Islet of Langerhans (tissue), 1 donor: ENCODE data around the gene FANCM.
"Not testable (repeated sequence)": the region's sequence is repeated elsewhere in the genome, so short reads cannot be mapped to it uniquely, and the experiment has no call there.

ENCODE experiments used
- FAIRE-seq: peaks from one replicate; lab custom pipeline; 2011; peaks lifted over from hg19 to GRCh38; lab: Jason Lieb, UNC

Gene FANCM

DNA sequence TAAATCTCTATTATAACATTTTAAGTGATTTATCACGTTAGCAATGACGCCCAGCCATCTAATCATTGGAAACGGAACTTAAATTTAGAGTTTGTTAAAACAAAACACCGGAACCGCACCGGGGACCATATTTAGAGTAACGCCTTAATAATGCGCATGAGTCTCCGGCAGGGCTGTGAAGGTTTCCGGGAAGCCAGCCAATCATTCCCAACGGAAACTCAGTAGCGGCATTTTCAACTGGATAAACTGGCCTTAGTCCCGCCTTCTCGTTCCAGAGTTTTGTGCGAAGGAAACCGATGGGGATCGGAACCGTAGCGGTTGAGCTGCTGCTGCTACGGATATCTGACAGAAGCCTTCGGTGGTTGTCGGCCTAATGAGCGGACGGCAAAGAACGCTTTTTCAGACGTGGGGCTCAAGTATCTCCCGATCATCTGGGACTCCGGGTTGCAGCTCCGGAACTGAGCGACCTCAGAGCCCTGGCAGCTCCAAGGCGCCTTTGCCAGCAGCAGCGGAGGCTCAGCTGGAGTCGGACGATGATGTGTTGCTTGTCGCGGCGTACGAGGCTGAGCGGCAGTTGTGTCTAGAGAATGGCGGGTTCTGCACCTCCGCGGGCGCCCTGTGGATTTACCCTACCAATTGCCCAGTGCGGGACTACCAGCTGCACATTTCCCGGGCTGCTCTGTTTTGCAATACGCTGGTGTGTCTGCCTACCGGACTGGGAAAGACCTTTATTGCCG, at the start of gene FANCM:
FANCM (plus strand) TSS at position 272 of the 737 bp plus-strand sequence; CDS start at position 374, 102 bp downstream.
- peak; percentile 96 for FAIRE-seq

- FAIRE-seq = peak; percentile 24
Measured at GRCh38 chr14:45089813-45090212, 45.9 kb upstream of the FANCM start.

DNA sequence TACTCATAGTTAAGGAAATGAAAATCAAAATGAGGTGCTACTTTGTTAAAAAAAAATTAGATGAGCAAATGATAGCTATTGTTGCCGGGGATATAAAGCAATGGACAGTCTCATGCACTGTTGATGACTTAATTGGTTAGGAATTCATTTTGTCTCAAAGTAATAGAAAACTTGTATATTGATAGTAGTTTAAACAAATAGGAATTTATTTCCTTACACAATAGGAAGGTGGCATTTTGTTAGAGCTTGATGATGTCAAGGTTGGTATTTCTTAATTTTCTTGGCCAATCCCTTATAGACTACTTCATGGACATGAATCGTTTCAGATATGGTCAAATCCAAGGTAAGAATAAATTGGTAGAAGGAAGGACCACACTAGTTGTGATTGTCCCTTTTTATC, 44.0 kb upstream of the FANCM start:
- peak; percentile 76 for FAIRE-seq

DNA sequence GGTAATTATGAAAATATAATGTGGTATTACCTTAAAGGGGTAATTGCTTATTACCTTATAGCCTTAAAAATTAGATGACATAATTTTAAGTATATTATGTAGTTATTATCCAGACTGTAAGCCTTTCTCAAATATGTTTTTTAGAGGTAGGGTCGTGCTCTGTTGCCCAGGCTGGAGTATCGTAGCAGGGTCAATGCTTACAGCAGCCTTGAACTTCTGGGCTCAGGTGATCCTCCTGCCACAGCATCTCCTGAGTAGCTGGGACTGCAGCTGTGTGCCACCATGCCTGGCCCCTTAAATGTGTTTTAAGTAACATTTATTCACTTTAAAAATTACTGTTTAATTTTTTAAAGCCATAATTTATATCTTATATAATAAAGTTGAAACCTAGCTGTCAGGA, 41.5 kb upstream of the FANCM start:
- peak; percentile 53 for FAIRE-seq

DNA sequence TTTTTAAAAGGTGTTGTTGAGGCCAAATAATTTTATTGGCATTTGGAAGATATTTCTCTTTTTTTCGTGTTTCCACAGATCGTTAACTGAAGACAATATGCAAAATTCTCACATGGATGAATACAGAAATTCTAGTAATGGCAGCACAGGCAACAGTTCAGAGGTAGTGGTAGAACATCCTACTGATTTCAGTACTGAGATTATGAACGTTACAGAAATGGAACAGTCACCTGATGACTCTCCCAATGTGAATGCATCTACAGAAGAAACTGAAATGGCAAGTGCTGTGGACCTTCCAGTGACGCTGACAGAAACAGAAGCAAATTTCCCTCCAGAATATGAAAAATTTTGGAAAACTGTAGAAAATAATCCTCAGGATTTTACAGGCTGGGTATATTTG, 40.6 kb upstream of the FANCM start:
- FAIRE-seq = no peak

DNA sequence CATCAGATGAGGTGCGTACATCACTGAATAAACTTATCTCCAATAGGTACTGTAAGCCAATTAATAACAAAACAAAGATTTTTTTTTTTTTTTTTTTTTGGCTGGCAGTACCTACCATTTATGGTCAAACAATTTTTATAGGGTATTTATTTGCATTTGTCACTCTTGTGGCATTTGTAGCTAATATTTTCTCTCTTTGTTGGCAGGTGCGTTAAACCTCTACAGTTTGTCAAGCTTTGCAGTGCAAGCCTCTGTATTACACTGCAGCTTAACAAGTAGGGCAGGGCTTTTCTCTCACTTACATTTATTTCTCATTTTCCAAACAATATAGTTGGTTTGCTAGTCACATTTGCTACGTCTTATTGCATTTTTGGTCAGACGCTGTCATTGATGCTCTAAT, 39.5 kb upstream of the FANCM start:
- no peak for FAIRE-seq

DNA sequence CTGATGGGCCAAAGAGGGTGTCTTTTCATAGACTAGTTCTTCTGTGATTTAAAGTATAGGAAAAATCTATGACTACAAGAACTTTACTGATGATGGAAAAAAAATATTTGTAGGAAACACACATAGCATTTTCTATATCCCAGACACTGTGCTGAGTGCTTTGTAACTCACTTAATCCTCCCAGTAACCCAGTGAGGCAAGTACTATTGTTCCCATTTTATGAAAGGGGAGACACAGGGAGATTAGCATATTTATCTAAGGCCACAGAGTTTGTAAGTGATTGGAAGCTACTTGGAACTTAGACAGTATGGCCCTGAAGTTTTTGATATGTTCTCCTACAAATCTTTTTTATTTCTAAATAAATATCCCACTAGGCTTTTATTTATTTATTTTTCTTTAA, 31.9 kb upstream of the FANCM start:
- no peak for FAIRE-seq

DNA sequence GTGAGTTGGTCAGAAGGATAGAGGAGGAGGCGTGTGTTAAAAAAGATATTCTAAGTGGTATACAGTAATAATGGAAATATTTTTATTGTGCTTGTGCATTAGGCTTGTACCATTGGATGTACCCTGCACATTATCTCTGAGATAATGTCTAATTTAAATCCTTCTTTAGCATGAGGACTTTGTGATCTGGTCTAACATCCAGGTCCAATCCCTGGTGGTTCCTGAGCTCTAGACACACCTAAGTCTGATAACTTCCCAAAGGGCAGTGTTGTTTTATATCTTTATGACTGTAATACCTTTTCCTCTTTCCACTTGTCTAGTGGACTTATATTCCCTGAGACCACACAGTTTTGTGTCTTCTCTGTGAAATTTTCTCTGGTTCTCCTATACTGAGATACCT, 31.2 kb upstream of the FANCM start:
- no peak for FAIRE-seq

- FAIRE-seq = peak; percentile 97
Measured at GRCh38 chr14:45112896-45113781, 22.6 kb upstream of the FANCM start.

GRCh38 chr14:45114327-45114726, 21.4 kb upstream of the FANCM start:
- peak; percentile 88 for FAIRE-seq

- no peak for FAIRE-seq
Measured at GRCh38 chr14:45118594-45118993, 17.1 kb upstream of the FANCM start.

DNA sequence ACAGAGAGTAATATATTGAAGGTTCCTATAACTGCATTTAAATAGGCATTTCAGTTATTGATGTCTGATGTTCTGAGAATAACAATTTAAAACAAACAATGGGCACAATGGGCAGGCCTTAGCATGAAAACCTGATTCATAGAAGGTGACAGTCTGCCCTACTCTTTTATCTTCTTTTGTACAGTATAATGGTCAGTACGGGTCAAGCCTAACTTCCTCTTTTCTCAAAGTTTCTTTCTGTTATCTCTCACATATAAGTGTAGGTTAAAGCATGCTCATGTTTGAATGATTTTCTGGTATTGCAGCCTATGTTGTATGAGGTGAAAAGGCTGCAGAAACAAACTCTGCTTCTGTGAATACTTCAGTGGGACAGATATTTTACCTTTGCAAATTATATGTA, 15.6 kb upstream of the FANCM start:
- no peak for FAIRE-seq

GRCh38 chr14:45123271-45123670, 12.5 kb upstream of the FANCM start:
- no peak for FAIRE-seq

- FAIRE-seq = no peak
Measured at GRCh38 chr14:45125754-45126153, 10.0 kb upstream of the FANCM start.

- no peak for FAIRE-seq
Measured at GRCh38 chr14:45128963-45129629, 6.6 kb upstream of the FANCM start.

DNA sequence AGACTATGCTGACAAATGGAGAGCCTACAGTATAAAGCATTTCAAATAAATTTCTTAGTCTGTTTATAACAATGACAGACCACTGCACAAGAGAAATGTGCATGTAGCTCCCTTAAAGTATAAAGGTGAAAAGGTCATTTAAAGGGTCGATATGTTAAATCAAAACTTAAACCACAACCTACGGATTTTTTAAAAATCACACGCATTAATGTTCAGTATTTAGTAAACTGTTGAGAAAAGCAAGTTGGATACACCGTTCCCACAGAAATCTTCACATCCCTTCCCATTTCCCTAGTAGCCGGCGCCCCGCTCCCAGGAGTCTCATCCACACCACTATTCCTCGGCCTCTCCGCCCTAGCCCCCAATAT, 2.1 kb upstream of the FANCM start:
- no peak for FAIRE-seq

DNA sequence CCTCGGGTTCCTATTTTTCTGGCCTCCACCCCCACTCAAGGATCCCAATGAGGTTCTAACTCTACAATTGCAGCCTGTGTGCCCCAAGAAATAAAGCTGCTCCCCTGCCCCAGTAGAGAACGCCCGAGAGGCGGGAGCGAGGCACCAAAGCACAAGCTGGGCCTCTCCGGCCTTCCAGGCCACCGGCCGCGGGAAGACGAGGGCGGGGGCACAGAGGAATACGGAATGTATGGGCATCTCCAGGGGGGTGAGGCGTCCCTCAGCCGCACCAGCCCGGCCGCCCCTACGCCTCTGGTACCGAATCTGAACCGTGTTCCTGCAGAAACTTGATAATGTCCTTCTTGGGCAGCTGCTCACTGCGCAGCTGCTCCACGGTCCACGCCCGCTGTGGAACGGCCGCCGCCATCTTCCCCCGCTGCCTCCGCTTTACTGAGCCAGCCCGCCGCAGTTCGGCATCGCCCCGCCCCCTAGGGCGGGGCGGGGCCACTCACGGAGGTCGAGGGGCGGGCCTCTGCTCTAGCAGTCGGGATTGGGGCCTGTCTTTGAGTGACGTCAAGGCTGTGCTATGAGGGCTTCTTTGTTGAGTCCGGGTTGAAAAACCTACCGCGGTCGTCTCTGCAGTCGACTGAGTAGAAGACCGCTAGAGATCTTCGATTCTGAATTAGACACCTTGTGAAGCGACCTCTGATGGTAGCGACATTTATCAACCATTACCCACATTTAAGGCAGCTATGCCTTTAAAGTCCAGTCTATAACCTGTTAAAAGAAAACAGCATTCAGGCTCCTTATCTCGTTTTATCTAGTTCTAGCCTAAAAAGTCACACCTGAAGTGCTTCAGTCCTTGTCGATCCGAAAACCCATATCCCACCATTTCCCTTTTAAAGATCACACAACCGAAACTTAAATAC, 1.4 kb upstream of the FANCM start, which contains the start of gene FKBP3:
FKBP3 (minus strand) TSS at position 431 of the 908 bp plus-strand sequence; CDS start at position 406, 25 bp downstream.
- peak; percentile 95 for FAIRE-seq

GRCh38 chr14:45135156-45135555, 574 bp upstream of the FANCM start:
- FAIRE-seq = peak; percentile 74

GRCh38 chr14:45136399-45136798, 669 bp downstream of the FANCM start:
- no peak for FAIRE-seq

DNA sequence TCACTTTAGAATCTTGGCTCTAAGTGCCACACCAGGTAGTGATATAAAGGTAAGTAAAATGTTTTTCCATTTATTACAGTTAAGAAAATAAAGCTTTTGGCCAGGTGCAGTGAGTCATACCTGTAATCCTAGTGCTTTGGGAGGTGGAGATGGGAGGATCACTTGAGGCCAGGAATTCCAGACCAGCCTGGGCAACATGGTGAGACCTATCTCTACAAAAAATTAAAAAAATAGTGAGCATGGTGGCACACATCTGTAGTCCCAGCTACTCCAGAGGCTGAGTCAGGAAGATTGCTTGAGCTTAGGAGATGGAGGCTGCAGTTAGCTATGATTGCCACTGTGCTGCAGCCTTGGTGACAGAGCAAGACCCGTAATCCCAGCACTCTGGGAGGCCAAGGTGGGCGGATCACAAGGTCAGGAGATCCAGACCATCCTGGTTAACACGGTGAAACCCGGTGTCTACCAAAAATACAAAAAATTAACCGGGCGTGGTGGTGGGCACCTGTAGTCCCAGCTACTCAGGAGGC, 5.0 kb downstream of the FANCM start:
- FAIRE-seq = no peak

GRCh38 chr14:45142083-45142482, 6.4 kb downstream of the FANCM start:
- not testable (repeated sequence) for FAIRE-seq

- FAIRE-seq = no peak
Measured at GRCh38 chr14:45144658-45145057, 8.9 kb downstream of the FANCM start.
